IMR-90 (cell line): Measurements from ENCODE around the gene KLHL30. TPM values are rescaled to one million over a fixed set of nuclear protein-coding genes. Genes with fewer than 3 reads are reported as not detected.

Source experiments
- ATAC-seq: fragments of 200-7000 bp; cut with Tn5 transposase; 2 replicates; pipeline ENCODE4 v1.9.1; 2020; ENCODE audit warnings: low read depth, mild to moderate bottlenecking, moderate library complexity
- BruUV-seq: library from RNA; stranded (reverse); fragments of 400-500 nt; replicated peaks from 2 replicates; lab custom pipeline; 2021; lab: Mats Ljungman, UMichigan
- CTCF ChIA-PET: fragments of 300-600 bp; formaldehyde crosslinking; extraction: SDS; loops from one replicate; lab custom pipeline; 2021; ENCODE audit warnings: antibody characterized with exemption; lab: Yijun Ruan, JAX
- POLR2A ChIA-PET: fragments of 300-600 bp; sonication (Branson Sonifier 250); formaldehyde crosslinking; loops from one replicate; lab custom pipeline; 2022; ENCODE audit warnings: antibody characterized with exemption; ENCODE audit not compliant: unreplicated experiment; lab: Charles Lee
- DNase-seq: peaks from one replicate; pipeline ENCODE4 v3.0.0; 2013
- H2AFZ ChIP-seq: replicated peaks from 2 replicates; pipeline ENCODE3; 2013; ENCODE audit warnings: low read length, mild to moderate bottlenecking; ENCODE audit not compliant: poor library complexity
- H2AK5ac ChIP-seq: 2 replicates; pipeline ENCODE4 v1.6.1; 2013; ENCODE audit warnings: low read depth, low read length, inconsistent platforms
- H2AK9ac ChIP-seq: replicated peaks from 2 replicates; pipeline ENCODE3; 2013; ENCODE audit warnings: mild to moderate bottlenecking, low read depth, low read length, moderate library complexity; ENCODE audit not compliant: poor library complexity
- H2BK120ac ChIP-seq: 2 replicates; pipeline ENCODE4 v1.6.1; 2013; ENCODE audit warnings: low read depth, low read length, inconsistent platforms
- H2BK15ac ChIP-seq: 3 replicates; pipeline ENCODE4 v1.6.1; 2013; ENCODE audit warnings: low read depth, low read length, inconsistent platforms
- H2BK20ac ChIP-seq: 2 replicates; pipeline ENCODE4 v1.6.1; 2013; ENCODE audit warnings: low read depth, mild to moderate bottlenecking, inconsistent platforms, low read length, moderate library complexity
- H2BK5ac ChIP-seq: 2 replicates; pipeline ENCODE4 v1.6.1; 2013; ENCODE audit warnings: mild to moderate bottlenecking, low read depth, low read length, inconsistent platforms; ENCODE audit not compliant: poor library complexity, severe bottlenecking
- H3K14ac ChIP-seq: replicated peaks from 2 replicates; pipeline ENCODE4 v1.6.1; 2013; ENCODE audit warnings: low read depth, low read length, inconsistent platforms
- H3K18ac ChIP-seq: 2 replicates; pipeline ENCODE4 v1.6.1; 2013; ENCODE audit warnings: low read depth, low read length, control low read depth
- H3K23ac ChIP-seq: 2 replicates; pipeline ENCODE4 v1.6.1; 2013; ENCODE audit warnings: low read depth, low read length, inconsistent platforms
- H3K27ac ChIP-seq: 2 replicates; pipeline ENCODE4 v1.5.1; 2013; ENCODE audit warnings: mild to moderate bottlenecking, control low read depth, low read length; ENCODE audit not compliant: insufficient read depth
- H3K27me3 ChIP-seq: 2 replicates; pipeline ENCODE4 v1.6.1; 2013; ENCODE audit warnings: low read length; ENCODE audit not compliant: control insufficient read depth, insufficient read depth
- H3K36me3 ChIP-seq: 2 replicates; pipeline ENCODE4 v1.6.1; 2013; ENCODE audit warnings: low read length, mixed read lengths; ENCODE audit not compliant: control insufficient read depth, insufficient read depth
- H3K4ac ChIP-seq: 2 replicates; pipeline ENCODE4 v1.6.1; 2013; ENCODE audit warnings: low read depth, low read length, inconsistent platforms
- H3K4me1 ChIP-seq: 2 replicates; pipeline ENCODE4 v1.6.1; 2013; ENCODE audit warnings: low read length, mixed read lengths; ENCODE audit not compliant: control insufficient read depth, insufficient read depth
- H3K4me2 ChIP-seq: 2 replicates; pipeline ENCODE4 v1.6.1; 2013; ENCODE audit warnings: low read depth, mild to moderate bottlenecking, control low read depth, low read length, moderate library complexity
- H3K4me3 ChIP-seq: 2 replicates; pipeline ENCODE4 v1.5.1; 2013; ENCODE audit warnings: low read depth, mild to moderate bottlenecking, control low read depth, low read length, moderate library complexity; ENCODE audit not compliant: insufficient read depth
- H3K56ac ChIP-seq: 2 replicates; pipeline ENCODE4 v1.6.1; 2013; ENCODE audit warnings: low read length, inconsistent platforms; ENCODE audit not compliant: insufficient read depth; ENCODE audit errors: extremely low read depth
- H3K79me1 ChIP-seq, 2 experiments: 2 replicates each; pipeline ENCODE4 v1.6.1; 2013; ENCODE audit warnings: low read length in 2 of 2, inconsistent platforms in 1 of 2, low read depth in 1 of 2
- H3K9ac ChIP-seq: 2 replicates; pipeline ENCODE4 v1.6.1; 2013; ENCODE audit warnings: low read depth, low read length, control low read depth
- H3K9me1 ChIP-seq: 2 replicates; pipeline ENCODE4 v1.6.1; 2013; ENCODE audit warnings: low read length, inconsistent platforms; ENCODE audit not compliant: insufficient read depth
- H3K9me3 ChIP-seq: 2 replicates; pipeline ENCODE4 v1.6.1; 2013; ENCODE audit warnings: low read length; ENCODE audit not compliant: control insufficient read depth, insufficient read depth
- H4K20me1 ChIP-seq: 2 replicates; pipeline ENCODE4 v1.6.1; 2013; ENCODE audit warnings: low read length, inconsistent platforms; ENCODE audit not compliant: insufficient read depth
- H4K5ac ChIP-seq: 2 replicates; pipeline ENCODE4 v1.6.1; 2013; ENCODE audit warnings: mild to moderate bottlenecking, low read depth, low read length, control low read depth
- H4K8ac ChIP-seq, 2 experiments: 2 replicates each; pipeline ENCODE4 v1.6.1; 2013; ENCODE audit warnings: low read depth in 2 of 2, low read length in 2 of 2, control low read depth in 1 of 2, inconsistent platforms in 1 of 2
- H4K91ac ChIP-seq: 2 replicates; pipeline ENCODE4 v1.6.1; 2013; ENCODE audit warnings: low read depth, low read length, inconsistent platforms; ENCODE audit not compliant: insufficient read depth
- CEBPB ChIP-seq: IDR thresholded peaks from 2 replicates; pipeline ENCODE4 v1.6.1; 2012; ENCODE audit warnings: low read depth, low read length, improper control_type of control experiment
- CHD1 ChIP-seq: IDR thresholded peaks from 2 replicates; pipeline ENCODE4 v1.6.1; 2012; ENCODE audit warnings: low read depth, low read length, improper control_type of control experiment
- ELK1 ChIP-seq: fragments of 150-350 bp; IDR thresholded peaks from 2 replicates; pipeline ENCODE4 v1.6.1; 2016; ENCODE audit warnings: low read depth, mild to moderate bottlenecking, low read length, moderate library complexity, borderline replicate concordance
- RCOR1 ChIP-seq: IDR thresholded peaks from 2 replicates; pipeline ENCODE4 v1.6.1; 2012; ENCODE audit warnings: mild to moderate bottlenecking, low read length, improper control_type of control experiment; ENCODE audit not compliant: insufficient replicate concordance
- WGBS, 2 experiments: methylation state at CpG; one replicate each; pipeline versions ENCODE4 v1.1.5 to v1.1.7; 2013; ENCODE audit warnings: missing lambda C conversion rate in 2 of 2; ENCODE audit not compliant: insufficient read length in 1 of 2; ENCODE audit errors: extremely low coverage in 2 of 2; 5-methylcytosine and 5-hydroxymethylcytosine counted together
- dilution Hi-C: fragments of 300-500 bp; cut with HindIII; formaldehyde crosslinking; loops from one replicate; pipeline ENCODE4 v1.14.3; 2018; ENCODE audit warnings: low sequenced_read_pairs; ENCODE audit not compliant: unreplicated experiment
- in situ Hi-C: fragments of 300-500 bp; cut with MboI; formaldehyde crosslinking; loops from 3 replicates; pipeline ENCODE4 v1.14.3; 2019; ENCODE audit warnings: low sequenced_read_pairs, inconsistent platforms, mixed read lengths
- intact Hi-C: fragments of 100-400 bp; cut with micrococcal nuclease; formaldehyde crosslinking; loops from 2 replicates; pipeline ENCODE4 v1.10.0; 2022
- polyA plus RNA-seq, 3 experiments: library from polyadenylated mRNA; depleted of rRNA; stranded (reverse); fragments of >200 nt; gene quantifications; 2 replicates each; pipeline ENCODE4 v1.2.3, GENCODE V29; 2012; ENCODE audit warnings: low replicate concordance in 1 of 3
- total RNA-seq: library from RNA; depleted of rRNA; stranded (reverse); fragments of >200 nt; gene quantifications from 2 replicates; pipeline ENCODE4 v1.2.3, GENCODE V29; 2012

KLHL30 gene
- total and polyA plus RNA-seq, 2 of the 4 experiments (the other 2 are of a cell fraction): under 0.01 to 0.03 TPM

GRCh38 chr2:238165288-238165921, 26.9 kb downstream of the KLHL30 start:
- no peak overlapping the region for H2BK5ac ChIP-seq
- dilution Hi-C loops: no loop called here
- ChIA-PET CTCF (interaction anchor here (0.6 kb wide), 1 partner anchor 71 kb away, joined by 3 read pairs; no protein-coding TSS in a partner anchor), POLR2A (no interaction called here)
- peak overlapping the region; percentile 54 for H2AK5ac ChIP-seq
- H3K4me3 ChIP-seq: no peak overlapping the region
- peaks cover 8% of the 10 kb centered on the region for H4K20me1 ChIP-seq
- no TSS peak for BruUV-seq
- TF ChIP-seq RCOR1: no peak
- no peak for TF ChIP-seq ELK1
- no peak for TF ChIP-seq CEBPB
- TF ChIP-seq CHD1: no peak
- H3K4ac ChIP-seq: no peak overlapping the region
- intact Hi-C loops: no loop called here
- peaks cover 26% of the 10 kb centered on the region for H3K9me1 ChIP-seq
- H2BK120ac ChIP-seq: no peak overlapping the region
- H3K23ac ChIP-seq: no peak overlapping the region
- peak overlapping the region; percentile 7; the same call in 1 of the 2 replicates for H4K91ac ChIP-seq
- H4K5ac ChIP-seq: no peak overlapping the region
- no peak overlapping the region for H3K14ac ChIP-seq
- peaks cover 13% of the 10 kb centered on the region; the same call in 1 of the 2 replicates for H3K36me3 ChIP-seq
- no peak overlapping the region for H4K8ac ChIP-seq
- H3K79me1 ChIP-seq: peaks cover 3 to 18% of the 10 kb centered on the region in 2 experiments; a peak in 3 of 4 replicates
- H3K9ac ChIP-seq: no peak overlapping the region
- no peak overlapping the region for H3K56ac ChIP-seq
- peak overlapping the region; percentile 35 for H2AK9ac ChIP-seq
- DNase-seq (no peak), ATAC-seq (no peak)
- H2BK20ac ChIP-seq: no peak overlapping the region
- H2BK15ac ChIP-seq: no peak overlapping the region
- no peaks in the 10 kb centered on the region for H3K9me3 ChIP-seq
- H3K27me3 ChIP-seq: peaks cover 2% of the 10 kb centered on the region; the same call in 1 of the 2 replicates
- no peak overlapping the region for H3K27ac ChIP-seq
- H2AFZ ChIP-seq: no peak overlapping the region
- no peak overlapping the region for H3K18ac ChIP-seq
- WGBS, 2 experiments: 100% methylated on average over 3 of the region's 12 CpGs; no CpG with 5 or more reads in 1 of the 2 experiments
- H3K4me2 ChIP-seq: no peak overlapping the region
- peaks cover 34% of the 10 kb centered on the region for H3K4me1 ChIP-seq
- in situ Hi-C loops: no loop called here
